Measurements from ENCODE around the gene FBXO3.

Gene FBXO3

DNA sequence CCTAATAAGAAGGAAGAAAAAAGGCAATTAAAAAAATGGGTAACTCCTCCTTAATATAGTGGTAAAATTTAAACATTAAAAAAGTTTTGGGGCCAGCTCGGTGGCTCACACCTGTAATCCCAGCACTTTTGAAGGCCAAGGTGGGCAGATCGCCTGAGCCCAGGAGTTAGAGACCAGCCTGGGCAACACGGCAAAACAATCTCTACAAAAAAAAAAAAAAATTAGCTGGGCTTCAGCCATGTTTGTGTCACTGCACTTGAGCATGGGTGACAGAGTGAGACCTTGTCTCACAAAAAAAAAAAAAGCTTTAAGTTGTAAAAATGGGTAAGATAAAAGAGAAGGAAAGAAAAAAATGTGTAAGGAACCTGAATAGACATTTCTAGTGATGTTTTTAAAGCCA lies 11.3 kb upstream of the FBXO3 start:
- no peak overlapping the region for H3K4me3 ChIP-seq (ENCODE audit: low read depth, low read length)
- TF ChIP-seq MYC (IDR thresholded peaks at IDR 0.05; ENCODE audit: low read depth, low read length) (no peak), POLR2A (IDR thresholded peaks at IDR 0.05; ENCODE audit: extremely low read depth, insufficient read length) (no peak)
- TF ChIP-seq, protein P1, sequence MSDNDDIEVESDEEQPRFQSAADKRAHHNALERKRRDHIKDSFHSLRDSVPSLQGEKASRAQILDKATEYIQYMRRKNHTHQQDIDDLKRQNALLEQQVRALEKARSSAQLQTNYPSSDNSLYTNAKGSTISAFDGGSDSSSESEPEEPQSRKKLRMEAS (IDR thresholded peaks at IDR 0.05; ENCODE audit: low read depth, low read length), result no peak
- TF ChIP-seq, protein P2, sequence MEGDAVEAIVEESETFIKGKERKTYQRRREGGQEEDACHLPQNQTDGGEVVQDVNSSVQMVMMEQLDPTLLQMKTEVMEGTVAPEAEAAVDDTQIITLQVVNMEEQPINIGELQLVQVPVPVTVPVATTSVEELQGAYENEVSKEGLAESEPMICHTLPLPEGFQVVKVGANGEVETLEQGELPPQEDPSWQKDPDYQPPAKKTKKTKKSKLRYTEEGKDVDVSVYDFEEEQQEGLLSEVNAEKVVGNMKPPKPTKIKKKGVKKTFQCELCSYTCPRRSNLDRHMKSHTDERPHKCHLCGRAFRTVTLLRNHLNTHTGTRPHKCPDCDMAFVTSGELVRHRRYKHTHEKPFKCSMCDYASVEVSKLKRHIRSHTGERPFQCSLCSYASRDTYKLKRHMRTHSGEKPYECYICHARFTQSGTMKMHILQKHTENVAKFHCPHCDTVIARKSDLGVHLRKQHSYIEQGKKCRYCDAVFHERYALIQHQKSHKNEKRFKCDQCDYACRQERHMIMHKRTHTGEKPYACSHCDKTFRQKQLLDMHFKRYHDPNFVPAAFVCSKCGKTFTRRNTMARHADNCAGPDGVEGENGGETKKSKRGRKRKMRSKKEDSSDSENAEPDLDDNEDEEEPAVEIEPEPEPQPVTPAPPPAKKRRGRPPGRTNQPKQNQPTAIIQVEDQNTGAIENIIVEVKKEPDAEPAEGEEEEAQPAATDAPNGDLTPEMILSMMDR (IDR thresholded peaks at IDR 0.05; ENCODE audit: low read depth, low read length), result no peak
- DNase-seq (ENCODE audit: low read depth), result no peak

DNA sequence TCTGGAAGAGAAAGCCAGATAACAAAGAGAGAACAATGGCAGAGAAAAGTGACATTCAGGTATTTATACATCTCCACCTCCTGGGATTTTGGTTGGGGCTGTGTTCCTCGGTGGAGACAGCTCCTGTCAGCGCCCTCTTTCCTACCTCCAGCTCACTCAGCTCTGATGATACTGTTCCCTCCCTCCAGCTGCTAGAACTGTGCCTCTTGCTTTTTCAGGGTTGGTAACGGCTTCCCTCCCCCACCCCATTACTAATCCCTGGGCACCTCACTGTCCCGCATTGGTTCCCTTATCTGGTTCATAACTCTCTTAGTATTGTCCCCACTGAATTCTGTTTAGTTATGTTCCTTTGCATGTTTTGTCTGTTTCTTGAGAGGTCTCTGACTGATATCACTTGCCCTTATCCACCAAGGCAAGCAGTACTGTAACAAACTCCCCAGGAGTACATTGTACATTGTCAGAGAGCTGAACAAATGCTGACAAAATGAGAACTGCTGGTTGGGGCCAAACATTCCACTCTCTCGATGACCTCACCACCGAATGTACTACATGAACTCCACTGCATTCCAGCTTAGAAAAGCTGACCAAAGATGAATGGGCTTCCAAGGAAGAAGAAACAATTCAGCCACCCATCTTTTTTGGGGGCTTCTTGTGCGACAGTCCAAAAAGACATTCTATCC lies 5.7 kb upstream of the FBXO3 start:
- no peak for TF ChIP-seq POLR2A (IDR thresholded peaks at IDR 0.05; ENCODE audit: extremely low read depth, insufficient read length)
- no peak for TF ChIP-seq MYC (IDR thresholded peaks at IDR 0.05; ENCODE audit: low read depth, low read length)
- TF ChIP-seq, protein P2 (IDR thresholded peaks at IDR 0.05; ENCODE audit: low read depth, low read length), result no peak
- TF ChIP-seq, protein P1 (IDR thresholded peaks at IDR 0.05; ENCODE audit: low read depth, low read length), result no peak

DNA sequence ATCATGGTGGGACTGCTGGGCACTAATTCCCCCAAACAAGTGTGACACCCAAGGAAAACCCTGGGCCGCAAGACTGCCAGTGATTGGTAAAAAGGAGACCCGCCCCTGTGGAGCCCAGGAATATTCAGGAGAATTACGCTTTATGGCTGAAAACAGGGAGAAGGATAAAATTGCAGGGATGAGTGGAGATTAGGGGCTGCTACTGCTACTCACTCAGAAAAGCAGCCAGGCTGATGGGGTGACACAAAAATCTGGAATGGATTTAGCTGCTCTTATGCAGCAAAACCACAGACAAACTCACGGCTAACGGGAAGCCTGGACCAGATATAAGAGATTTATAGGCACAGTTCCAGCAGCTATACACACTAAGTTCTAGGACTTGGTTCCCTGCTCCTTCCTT lies 4.4 kb upstream of the FBXO3 start:
- DNase-seq (ENCODE audit: low read depth), result no peak
- H3K4me3 ChIP-seq (ENCODE audit: low read depth, low read length), result no peak overlapping the region
- TF ChIP-seq, protein P1 (IDR thresholded peaks at IDR 0.05; ENCODE audit: low read depth, low read length), result no peak
- TF ChIP-seq POLR2A (IDR thresholded peaks at IDR 0.05; ENCODE audit: extremely low read depth, insufficient read length), result no peak
- TF ChIP-seq, protein P2 (IDR thresholded peaks at IDR 0.05; ENCODE audit: low read depth, low read length), result no peak
- no peak for TF ChIP-seq MYC (IDR thresholded peaks at IDR 0.05; ENCODE audit: low read depth, low read length)

More for the DNA sequence above, 5.7 kb upstream of the FBXO3 start:
- no peak for DNase-seq (ENCODE audit: low read depth)
- no peak overlapping the region for H3K4me3 ChIP-seq (ENCODE audit: low read depth, low read length)

DNA sequence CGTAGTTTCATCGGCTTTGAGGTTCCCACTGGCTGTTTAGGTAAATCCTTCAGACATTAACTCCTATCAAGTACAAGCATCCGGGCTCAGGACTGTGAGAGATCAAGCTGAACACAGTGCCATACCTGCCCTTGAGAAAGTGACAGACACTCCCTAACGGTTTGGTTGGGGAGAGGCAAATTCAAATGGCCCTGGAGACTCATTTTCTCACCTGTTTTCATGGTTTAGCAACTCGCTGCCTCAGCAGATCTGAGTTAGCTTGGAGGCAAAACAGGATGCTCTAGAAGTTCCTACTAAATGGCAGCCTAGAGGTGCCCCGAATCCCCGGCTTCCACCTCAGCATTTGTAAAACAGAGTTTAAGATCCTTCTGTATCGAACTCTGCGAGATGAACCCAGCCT lies 3.6 kb upstream of the FBXO3 start:
- TF ChIP-seq, protein P2 (IDR thresholded peaks at IDR 0.05; ENCODE audit: low read depth, low read length), result no peak
- TF ChIP-seq, protein P1 (IDR thresholded peaks at IDR 0.05; ENCODE audit: low read depth, low read length), result no peak
- TF ChIP-seq POLR2A (IDR thresholded peaks at IDR 0.05; ENCODE audit: extremely low read depth, insufficient read length) (no peak), MYC (IDR thresholded peaks at IDR 0.05; ENCODE audit: low read depth, low read length) (no peak)
- no peak for DNase-seq (ENCODE audit: low read depth)
- no peak overlapping the region for H3K4me3 ChIP-seq (ENCODE audit: low read depth, low read length)

DNA sequence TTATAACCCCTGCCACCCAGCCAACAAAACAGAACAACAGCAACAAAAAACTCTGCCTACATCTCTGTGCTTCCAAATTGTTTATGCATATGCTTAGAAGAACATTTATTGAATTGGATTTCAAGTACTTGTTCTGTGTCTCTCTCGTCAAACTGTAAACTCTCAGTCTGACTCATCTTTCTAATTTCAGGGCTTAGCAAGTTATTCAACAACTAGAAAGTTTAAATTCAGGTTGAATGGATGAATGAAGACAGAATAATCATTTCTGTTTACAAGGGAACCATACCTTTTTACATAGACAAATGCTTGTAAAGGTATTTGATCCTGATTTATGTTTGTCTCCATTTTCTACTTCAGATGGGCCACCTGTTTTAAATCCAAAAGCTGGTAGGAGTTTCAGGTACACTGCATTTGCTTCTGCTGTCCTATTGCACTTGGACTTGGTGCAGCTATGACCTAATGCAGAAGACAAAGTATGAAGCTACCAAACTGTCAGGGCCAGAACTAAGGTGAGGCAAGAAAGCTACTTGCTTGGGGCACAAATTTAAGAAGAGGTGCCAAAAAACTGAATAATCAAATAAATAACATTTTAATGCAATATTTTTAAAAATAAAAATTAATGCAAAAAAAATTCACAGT lies 1.6 kb upstream of the FBXO3 start:
- DNase-seq (ENCODE audit: low read depth), result no peak
- TF ChIP-seq, protein P1 (IDR thresholded peaks at IDR 0.05; ENCODE audit: low read depth, low read length), result no peak
- TF ChIP-seq MYC (IDR thresholded peaks at IDR 0.05; ENCODE audit: low read depth, low read length) (no peak), POLR2A (IDR thresholded peaks at IDR 0.05; ENCODE audit: extremely low read depth, insufficient read length) (no peak)
- TF ChIP-seq, protein P2 (IDR thresholded peaks at IDR 0.05; ENCODE audit: low read depth, low read length), result no peak
- H3K4me3 ChIP-seq (ENCODE audit: low read depth, low read length), result no peak overlapping the region
